GM11168 (cell line): Measurements from ENCODE around the gene E2F4.

Experiments
- in situ Hi-C: fragments of 300-500 bp; cut with MboI; formaldehyde crosslinking; loops from one replicate; pipeline ENCODE4 v1.12.0; 2022; ENCODE audit warnings: low sequenced_read_pairs; ENCODE audit not compliant: unreplicated experiment

Gene E2F4

DNA sequence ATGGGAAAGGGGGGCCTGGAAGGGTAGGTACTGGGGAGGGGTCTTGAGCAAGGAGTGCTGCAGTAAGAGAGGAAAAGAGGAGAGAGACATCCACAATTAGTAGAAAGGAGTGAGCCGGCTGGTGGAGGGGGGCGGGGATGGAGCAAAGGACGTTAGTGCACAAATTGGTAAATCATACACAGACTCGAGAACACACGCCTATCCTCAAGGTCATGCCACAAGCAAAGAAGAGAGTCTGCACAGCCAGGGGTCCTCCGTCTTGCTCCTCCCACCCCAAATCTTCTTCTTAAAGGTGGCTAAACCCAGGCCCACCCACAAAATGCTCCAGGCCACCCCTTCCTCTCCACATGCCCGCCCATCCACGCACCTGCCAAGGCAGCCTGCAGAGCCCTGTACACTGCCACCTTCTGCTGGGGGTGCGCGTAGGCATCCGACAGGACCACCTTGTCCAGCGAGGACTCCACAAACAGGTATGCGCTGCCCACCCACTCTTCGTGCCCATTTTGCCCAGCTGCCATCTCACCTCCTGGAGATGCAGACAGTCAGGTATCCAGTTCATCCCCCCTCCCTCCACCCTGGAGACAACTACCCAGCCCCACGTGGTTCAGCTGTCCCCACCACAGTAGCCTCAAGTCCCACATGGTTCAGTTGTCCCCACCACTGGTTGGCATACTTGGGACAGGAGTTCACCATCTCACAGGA, 35.7 kb upstream of the E2F4 start:
- in situ Hi-C loops: loop anchor here (5.0 to 10.0 kb wide), 2 partner anchors 144 to 181 kb away; no protein-coding TSS in a partner anchor

GRCh38 chr16:67157106-67157748, 34.7 kb upstream of the E2F4 start:
- in situ Hi-C loops: loop anchor here (5.0 to 10.0 kb wide), 2 partner anchors 145 to 182 kb away; no protein-coding TSS in a partner anchor

DNA sequence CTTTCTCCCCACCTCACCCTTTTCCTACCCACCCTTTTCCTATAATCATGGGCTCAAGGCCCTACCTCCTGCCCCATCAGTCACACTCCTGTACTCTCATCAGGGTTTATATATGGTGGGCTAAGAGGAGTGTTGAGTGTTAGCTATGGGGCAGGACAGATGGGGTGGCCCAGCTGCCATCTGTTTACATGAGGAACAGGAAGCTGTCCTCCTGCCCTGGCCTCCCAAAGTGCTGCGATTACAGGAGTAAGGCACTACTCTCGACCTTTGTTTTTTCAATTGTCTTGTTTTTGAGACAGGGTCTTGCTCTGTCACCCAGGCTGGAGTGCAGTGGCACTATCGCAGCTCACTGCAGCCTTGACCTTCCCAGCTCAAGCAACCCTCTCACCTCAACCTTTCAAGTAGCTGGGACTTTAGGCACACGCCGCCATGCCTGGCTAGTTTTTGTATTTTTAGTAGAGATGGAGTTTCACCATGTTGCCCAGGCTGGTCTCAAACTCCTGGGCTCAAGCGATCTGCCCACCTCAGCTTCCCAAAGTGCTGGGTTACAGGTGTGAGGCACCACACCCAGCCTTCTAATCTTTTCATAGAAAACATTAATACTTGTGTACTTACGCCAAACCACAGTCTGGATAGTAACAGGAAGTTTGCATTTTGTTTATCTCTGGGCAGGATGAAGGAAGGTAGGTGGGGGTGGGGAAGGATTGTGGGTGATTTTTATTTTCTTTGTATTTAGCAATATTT, 33.9 kb upstream of the E2F4 start:
- in situ Hi-C loops: loop anchor here (5.0 to 10.0 kb wide), 2 partner anchors 146 to 183 kb away; no protein-coding TSS in a partner anchor

GRCh38 chr16:67158637-67159600, 33.0 kb upstream of the E2F4 start:
- in situ Hi-C loops: loop anchor here (5.0 to 10.0 kb wide), 2 partner anchors 147 to 184 kb away; no protein-coding TSS in a partner anchor

- in situ Hi-C loops: no loop called here
Observed at GRCh38 chr16:67161595-67162058, 30.3 kb upstream of the E2F4 start.

- in situ Hi-C loops: no loop called here
Observed at GRCh38 chr16:67162506-67163163, 29.3 kb upstream of the E2F4 start.

DNA sequence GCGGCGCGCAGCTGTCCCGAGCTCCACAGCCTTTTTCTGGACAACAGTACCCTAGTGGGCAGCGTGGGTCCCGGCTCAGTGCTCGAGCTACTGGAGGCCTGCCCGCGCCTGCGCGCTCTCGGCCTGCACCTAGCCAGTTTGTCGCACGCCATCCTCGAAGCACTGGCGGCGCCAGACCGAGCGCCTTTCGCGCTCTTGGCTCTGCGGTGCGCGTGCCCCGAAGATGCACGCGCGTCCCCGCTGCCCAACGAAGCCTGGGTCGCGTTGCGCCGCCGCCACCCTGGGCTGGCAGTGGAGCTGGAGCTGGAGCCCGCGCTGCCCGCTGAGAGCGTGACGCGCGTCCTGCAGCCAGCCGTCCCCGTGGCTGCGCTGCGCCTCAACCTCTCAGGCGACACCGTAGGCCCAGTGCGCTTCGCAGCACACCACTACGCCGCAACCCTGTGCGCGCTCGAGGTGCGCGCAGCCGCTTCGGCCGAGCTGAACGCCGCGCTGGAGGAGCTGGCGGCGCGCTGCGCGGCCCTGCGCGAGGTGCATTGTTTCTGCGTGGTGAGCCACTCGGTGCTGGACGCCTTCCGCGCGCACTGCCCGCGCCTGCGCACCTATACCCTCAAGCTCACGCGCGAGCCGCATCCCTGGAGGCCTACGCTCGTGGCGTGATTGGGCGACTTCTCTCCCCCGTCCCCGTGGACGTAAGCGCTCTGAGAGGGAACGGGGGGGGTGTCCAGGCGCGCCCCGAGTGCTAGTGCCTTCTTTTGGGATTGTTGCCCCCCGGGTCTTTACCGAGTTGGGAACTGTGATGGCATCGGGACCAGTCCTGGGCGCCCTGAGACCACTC, 28.6 kb upstream of the E2F4 start:
- in situ Hi-C loops: no loop called here

DNA sequence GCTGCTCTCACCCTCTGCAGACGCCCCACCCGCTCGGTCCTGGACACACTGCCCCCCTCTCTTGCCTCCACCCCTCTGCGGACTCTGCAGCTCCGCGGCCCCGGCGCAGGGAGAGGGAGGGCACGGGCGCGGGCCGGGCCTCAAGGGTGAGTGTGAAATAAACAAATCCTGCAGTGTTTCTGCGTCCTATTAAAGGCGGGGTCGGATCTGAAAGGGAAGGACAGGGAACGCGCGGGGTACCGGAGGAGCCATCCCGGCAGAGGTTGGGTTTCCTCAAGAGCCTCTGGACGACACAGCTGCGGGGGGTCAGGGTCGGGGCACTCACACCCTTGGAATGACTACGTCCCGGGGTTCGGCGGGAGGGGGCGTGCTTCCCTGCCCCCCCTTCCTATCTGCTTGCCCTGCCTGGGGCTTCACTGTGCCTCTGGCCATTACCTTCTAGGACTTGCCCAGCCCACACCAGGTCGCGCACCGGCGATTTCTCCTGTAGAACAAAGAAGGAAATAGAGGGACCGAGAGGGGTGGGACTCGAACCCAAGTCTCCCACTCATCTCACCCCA, 27.9 kb upstream of the E2F4 start:
- in situ Hi-C loops: no loop called here

DNA sequence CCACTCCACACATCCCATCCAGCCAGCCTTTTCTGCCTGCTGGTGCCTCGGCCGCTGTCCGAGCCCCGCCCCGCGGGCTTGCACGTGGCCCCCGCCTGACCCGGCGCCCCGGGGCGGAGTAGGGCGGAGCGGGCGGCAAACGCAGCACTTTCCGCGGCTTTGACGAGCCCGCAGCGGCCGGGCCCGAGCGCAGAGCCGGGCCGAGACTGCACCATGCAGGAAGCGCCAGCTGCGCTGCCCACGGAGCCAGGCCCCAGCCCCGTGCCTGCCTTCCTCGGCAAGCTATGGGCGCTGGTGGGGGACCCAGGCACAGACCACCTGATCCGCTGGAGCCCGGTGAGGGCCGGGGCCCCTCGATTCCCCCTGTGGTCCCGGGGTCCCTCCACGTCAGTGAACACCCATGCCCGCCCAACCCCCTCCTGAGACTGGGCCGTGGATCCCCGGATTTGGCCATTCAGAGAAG, 27.3 kb upstream of the E2F4 start, which contains the start of gene HSF4:
TSS of gene HSF4 (plus strand) at position 147 of the 463 bp plus-strand sequence. CDS start at position 214, 67 bp downstream.
- in situ Hi-C loops: no loop called here

GRCh38 chr16:67165121-67166078, 26.6 kb upstream of the E2F4 start:
- in situ Hi-C loops: no loop called here

- in situ Hi-C loops: no loop called here
Observed at GRCh38 chr16:67166110-67166547, 25.8 kb upstream of the E2F4 start.

DNA sequence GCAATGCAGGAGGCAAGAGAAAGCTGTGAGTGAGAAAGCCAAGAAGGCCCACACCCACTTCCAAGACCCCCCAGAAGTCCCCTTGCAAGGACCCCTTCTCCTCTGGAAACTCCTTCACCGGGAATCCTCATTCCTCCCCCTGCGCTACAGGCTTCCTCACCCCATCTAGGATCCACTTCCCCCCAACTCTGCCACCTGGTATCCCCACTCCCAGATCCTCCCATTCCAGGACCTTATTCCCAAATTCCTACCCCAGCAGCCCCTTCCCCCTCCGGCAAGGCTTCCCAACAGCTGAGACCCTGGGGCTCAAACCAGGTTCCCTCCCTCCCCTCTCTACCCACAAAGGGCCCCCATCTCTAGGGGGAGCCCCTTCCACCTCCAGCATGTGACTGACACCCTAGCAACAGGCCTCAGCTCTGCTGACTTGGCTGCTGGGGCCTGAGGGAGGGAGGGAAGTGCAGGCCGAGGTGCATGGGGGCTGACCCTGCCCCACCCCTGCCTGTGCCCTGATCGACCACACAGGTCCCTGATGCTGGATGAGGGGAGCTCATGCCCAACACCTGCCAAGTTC, 25.3 kb upstream of the E2F4 start:
- in situ Hi-C loops: no loop called here

GRCh38 chr16:67167588-67167987, 24.4 kb upstream of the E2F4 start:
- in situ Hi-C loops: no loop called here

GRCh38 chr16:67169011-67169451, 22.9 kb upstream of the E2F4 start:
- in situ Hi-C loops: no loop called here

DNA sequence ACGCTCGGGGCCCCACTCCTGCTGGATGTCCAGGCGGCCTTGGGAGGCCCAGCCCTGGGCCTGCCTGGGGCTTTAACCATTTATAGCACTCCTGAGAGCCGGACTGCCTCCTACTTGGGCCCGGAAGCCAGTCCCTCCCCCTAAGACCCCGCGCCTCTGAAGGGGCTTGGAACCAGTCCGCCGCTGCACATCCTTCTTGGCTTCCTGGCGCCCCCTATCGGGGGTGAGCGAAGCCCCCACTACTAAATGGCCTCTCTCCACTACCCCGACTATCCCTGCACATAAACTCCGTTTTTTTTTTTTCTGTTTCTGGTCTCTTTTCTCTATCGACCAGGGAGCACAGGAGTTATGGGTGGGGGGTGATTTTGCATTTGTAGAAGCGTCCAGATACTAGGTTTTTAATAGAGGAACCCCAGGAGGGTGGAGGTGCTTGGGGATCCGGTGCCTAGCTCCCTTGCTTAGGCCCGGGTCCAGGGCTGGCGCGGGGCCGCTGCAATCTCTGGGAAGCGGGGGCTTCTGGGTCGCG, 22.2 kb upstream of the E2F4 start:
- in situ Hi-C loops: no loop called here
